ENCODE measurements around the gene GALC.

DNA sequence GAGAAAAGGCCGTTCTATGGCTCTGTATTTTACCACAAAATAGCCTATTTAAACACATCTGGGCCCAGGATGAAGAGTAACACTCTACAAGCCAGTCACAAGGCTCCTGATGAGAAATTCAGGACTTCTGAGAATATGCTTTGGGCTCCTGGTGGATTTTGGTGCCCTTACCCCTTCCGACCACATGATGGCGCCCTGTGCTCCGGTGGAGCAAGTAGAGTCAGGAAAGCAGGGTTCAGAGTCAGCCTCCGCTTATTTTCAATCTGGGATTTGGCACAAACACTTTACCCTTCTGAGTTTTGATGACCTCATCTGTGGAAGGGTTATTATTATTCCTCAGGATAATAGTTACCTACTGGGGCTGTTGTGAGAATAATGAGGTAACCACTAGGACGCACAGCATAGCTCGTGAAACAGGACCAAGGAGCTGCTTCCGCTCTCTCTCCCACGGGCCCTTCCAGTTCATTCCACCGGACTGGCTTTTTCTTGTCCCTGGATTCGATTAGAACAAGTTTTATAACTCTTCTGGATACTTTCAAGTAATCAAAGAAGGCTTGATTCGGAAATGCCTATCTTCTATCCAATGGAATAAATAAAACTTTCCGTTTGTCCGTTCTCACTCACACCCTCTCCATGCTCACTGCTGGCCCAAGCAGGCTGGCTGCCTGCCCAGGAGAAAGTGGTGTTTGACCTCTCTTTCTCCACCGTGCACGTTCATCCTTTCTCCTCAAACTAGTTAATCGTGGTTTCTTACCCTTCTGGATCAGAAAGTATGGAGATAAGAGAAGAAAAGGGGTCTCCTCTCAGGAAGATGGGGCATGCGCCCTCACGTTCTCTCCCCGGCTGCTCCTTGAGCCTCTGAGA is 104.6 kb downstream of the GALC start:
- TF ChIP-seq POLR2A (IDR thresholded peaks at IDR 0.05) = no peak
- peak in 4 of 5 experiments; percentile 9 to 25 (median 21) for TF ChIP-seq CTCF (IDR thresholded peaks at IDR 0.05)
- no peak for TF ChIP-seq EP300 (IDR thresholded peaks at IDR 0.05)
